Glomerular endothelial cell (primary cell): Measurements from ENCODE around the gene CFAP90. TPM values are rescaled to one million over a fixed set of nuclear protein-coding genes. Genes with fewer than 3 reads are reported as not detected.

Experiments used
- DNase-seq: peaks from one replicate; pipeline ENCODE4 v3.0.0-alpha.2; 2011; ENCODE audit warnings: low read depth, low spot score; ENCODE audit errors: extremely low read depth
- total RNA-seq: library from RNA; depleted of rRNA; stranded (reverse); fragments of >200 nt; gene quantifications from 2 replicates; pipeline ENCODE4 v1.2.3, GENCODE V29; 2015

Gene CFAP90
- total RNA-seq, 1 donor from 2014 or later = 0.99 TPM

GRCh38 chr5:7784683-7785380 lies 66.1 kb downstream of the CFAP90 start:
- DNase-seq = no peak

GRCh38 chr5:7781899-7782298 lies 69.0 kb downstream of the CFAP90 start:
- no peak for DNase-seq

Other genes with a start within 250 kb of the CFAP90 start
- 6.4 and 9.1 TPM in 2 replicates for gene FASTKD3, start 17.9 kb upstream of the CFAP90 start, total RNA-seq
- 12.5 and 22.6 TPM in 2 replicates for gene MTRR, start 18.0 kb upstream of the CFAP90 start, total RNA-seq